Measurements from ENCODE around the gene AKNAD1.

AKNAD1 gene

DNA sequence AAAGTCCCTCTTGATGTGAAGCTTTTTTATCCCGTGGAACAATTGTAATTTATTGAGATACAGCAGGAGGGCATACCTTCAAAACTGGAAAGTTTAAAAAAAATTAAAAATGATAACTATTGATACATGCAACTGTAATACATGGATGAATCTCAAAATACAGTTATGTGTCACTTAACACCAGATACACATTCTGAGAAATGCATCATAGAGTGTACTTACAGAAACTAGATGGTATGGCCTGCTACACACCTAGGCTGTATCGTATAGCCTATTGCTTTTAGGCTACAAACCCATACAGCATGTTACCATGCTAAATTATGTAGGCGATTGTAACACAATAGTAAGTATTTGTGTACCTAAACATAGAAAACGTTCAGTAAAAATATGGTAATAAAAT lies 7.1 kb upstream of the AKNAD1 start:
- no peak for DNase-seq

GRCh38 chr1:108862698-108863477 lies 6.0 kb upstream of the AKNAD1 start:
- DNase-seq, result no peak

- DNase-seq, result no peak
These were observed 5.2 kb upstream of the AKNAD1 start for GRCh38 chr1:108862017-108862610.

- DNase-seq, result no peak
These were observed 4.7 kb upstream of the AKNAD1 start for GRCh38 chr1:108861566-108861965.

GRCh38 chr1:108860190-108860907 lies 3.5 kb upstream of the AKNAD1 start:
- no peak for DNase-seq

- no peak for DNase-seq
These were observed 1.5 kb upstream of the AKNAD1 start for GRCh38 chr1:108858230-108858950.

- no peak for DNase-seq
These were observed 2.5 kb downstream of the AKNAD1 start for GRCh38 chr1:108854221-108855019.

GRCh38 chr1:108852221-108852975 lies 4.5 kb downstream of the AKNAD1 start:
- DNase-seq, result no peak

- no peak for DNase-seq
These were observed 5.3 kb downstream of the AKNAD1 start for GRCh38 chr1:108851567-108851966.

DNA sequence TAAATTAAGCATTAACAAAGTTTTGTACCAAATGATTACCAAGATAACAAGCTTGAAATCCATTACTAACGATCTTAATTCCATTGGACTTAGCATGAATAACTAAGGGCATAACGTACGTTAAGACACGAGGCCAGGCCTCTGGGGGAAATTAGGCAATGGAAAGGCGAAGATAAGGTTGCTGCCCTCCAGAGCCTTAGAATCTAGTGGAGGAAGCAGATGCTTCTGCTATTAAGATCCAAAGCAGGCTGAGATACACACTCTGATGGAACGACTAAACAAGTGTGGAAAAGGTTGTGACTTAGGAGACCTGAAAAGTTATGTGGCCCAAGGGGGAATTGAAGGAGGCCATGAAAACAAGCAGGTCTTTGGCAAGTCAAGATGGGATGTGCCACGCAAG lies 6.0 kb downstream of the AKNAD1 start:
- DNase-seq, result no peak

- no peak for DNase-seq
These were observed 8.1 kb downstream of the AKNAD1 start for GRCh38 chr1:108848806-108849205.

DNA sequence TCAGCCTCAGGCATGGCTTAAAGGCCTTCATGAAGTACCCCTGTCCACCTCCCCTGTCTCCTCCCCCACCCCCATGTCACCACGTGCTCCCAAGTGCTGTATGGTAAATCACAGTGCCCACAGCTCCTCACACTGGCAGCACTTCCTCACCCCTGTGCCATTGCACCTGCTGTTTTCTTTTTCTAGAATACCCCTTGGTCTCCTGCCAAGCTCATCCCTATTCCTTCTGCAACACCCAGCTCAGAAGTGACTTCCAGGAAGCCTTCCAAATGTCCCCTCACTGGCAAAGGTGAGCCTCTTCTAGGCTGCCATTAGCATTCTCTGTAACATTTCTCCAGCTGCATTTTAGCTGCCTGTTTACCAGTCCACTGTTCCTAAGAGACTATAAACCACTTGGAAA lies 9.4 kb downstream of the AKNAD1 start:
- DNase-seq, result no peak

GRCh38 chr1:108845991-108846390 lies 10.9 kb downstream of the AKNAD1 start:
- DNase-seq, result no peak

DNA sequence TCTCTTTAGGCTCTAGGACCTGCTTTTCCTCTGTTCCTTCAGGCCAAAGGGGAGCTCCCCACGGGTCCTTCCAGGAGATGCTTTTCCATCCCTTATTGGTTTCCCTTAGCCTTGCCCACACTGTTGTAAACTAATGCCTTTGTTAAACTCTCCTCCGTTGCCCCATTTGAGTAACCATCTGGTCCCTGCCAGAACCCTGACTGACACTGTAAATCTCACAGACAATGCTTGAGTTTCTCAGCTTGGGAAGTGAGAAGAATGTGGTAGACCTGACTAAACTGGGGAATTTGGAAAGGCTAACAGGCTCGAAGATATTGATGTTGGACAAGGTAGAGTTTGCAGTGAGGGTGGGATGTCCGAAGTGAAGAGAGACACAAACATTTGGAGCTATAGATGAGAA lies 11.4 kb downstream of the AKNAD1 start:
- no peak for DNase-seq

DNA sequence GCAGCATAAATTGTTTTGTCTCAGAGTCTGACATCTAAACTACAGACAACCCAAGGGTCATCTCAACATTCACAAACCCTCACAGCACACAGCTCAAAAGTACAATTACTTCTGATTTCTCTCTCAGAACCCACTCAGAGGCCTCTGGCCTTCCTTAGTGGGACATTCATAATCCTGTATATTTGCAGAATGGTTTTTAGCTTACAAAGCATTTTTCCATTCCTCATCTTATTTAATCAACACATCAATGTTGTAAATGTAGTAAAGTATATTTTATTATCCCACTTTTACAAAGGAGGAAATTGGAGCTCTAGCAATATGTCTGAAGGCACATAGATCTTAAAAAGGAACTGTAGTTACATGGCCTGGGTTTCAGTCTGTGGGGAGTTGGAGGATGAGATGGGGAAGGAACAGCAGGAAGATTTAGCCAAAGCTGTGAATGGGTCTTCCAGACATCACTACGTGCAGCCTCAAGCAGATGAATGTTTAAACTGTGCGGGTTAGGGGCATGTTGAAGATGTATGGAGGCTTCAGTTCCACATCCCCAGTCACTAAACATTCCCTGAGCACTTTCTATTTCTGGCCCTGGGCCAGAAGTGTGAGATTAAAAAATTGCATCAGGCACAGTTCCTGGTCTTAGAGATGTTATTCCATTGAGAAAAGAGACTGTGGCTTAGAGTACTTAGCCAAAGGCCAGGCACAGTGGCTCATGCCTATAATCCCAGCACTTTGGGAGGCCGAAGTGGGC lies 13.3 kb downstream of the AKNAD1 start:
- DNase-seq, result no peak

GRCh38 chr1:108842525-108843181 lies 14.2 kb downstream of the AKNAD1 start:
- no peak for DNase-seq

DNA sequence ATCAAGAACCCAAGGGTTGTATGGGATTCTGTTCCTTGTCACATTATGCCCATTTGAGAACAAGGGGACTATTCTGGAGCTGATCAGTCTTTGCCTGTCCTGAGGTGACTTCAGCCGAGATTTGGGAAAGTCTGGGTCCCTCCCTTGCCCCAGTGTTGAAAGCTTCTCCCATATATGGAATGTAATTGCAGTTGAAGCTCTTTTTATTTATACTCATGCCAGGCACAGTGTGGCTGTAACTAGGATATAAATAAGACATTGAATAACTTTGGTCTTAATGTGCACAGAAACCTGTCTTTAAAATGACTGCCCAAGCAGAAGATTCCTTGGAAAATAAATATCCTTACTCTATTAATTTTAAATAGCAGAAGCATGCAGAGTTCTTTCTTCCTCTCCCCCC lies 15.2 kb downstream of the AKNAD1 start:
- no peak for DNase-seq

DNA sequence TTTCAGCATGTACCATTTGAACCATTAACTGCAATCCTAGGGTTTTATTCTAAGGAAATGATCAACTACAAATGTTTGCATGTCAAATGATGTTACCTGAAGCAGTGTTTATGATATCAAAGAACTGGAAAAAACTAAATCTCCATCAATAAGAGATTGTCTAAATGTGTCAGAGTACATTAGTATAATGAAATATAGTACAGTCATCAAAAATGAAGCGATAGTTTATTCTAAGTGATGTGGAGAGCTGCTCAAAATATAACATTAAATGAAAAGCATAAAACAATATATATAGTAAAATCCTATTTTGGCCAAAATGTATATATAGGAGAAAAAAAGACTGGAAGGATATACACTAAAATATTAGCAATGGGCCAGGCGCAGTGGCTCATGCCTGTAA lies 24.0 kb downstream of the AKNAD1 start:
- DNase-seq, result no peak

- no peak for DNase-seq
These were observed 25.7 kb downstream of the AKNAD1 start for GRCh38 chr1:108831225-108831624.
